Measurements from ENCODE around the gene FNDC4.

The FNDC4 gene

DNA sequence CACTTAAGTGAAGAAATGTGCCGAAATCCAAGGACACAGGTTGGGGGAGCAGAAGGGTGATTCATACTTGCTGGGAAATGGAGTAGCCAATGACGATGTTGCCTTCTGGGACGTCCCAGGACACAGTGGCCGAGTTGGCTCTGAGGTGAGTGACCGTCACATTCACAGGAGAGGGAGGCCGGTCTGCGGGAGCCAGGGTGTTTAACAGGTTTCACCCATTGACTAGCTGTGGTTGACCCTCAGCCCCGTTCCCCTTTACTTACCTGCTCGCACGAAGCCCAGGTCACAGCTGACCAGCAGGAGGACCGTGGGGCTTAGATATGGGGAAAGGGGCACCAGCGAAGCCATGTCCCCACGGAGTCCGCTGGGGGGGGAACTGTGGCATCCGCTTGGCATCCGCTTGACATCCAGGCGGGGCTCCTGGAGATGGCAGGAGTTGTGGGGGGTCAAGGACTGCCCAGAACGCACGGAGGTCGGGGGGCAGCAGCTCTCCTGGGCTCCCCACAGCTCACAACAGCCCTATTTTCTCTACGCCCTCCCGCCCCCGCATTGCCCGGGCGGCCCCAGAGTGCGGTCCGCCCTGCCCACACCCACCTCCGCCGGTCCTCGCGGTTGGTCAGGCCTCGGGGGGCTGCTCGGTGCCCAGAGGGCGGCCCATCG is 586 bp downstream of the FNDC4 start:
- Histone ChIP-seq H3K9me3 (ENCODE audit: control insufficient read depth, insufficient read depth, low read depth, low read length) (no peaks in the 10 kb centered on the region), H3K4me3 (ENCODE audit: low read depth, low read length) (peak overlapping the region; percentile 93), H3K36me3 (ENCODE audit: control insufficient read depth, insufficient read depth, low read length) (peaks cover 2% of the 10 kb centered on the region; the same call in 1 of the 2 replicates), H3K4me1 (ENCODE audit: control insufficient read depth, insufficient read depth, low read length) (peaks cover 8% of the 10 kb centered on the region), H3K27me3 (ENCODE audit: control insufficient read depth, insufficient read depth, low read length) (peaks cover 56% of the 10 kb centered on the region), H3K27ac (ENCODE audit: low read depth, low read length) (no peak overlapping the region), H3K9ac (ENCODE audit: low read length) (peak overlapping the region; percentile 55)

GRCh38 chr2:27493948-27494283 is 1.1 kb downstream of the FNDC4 start:
- Histone ChIP-seq H3K27ac (ENCODE audit: low read depth, low read length) (no peak overlapping the region), H3K36me3 (ENCODE audit: control insufficient read depth, insufficient read depth, low read length) (peaks cover 2% of the 10 kb centered on the region; the same call in 1 of the 2 replicates), H3K4me1 (ENCODE audit: control insufficient read depth, insufficient read depth, low read length) (peaks cover 8% of the 10 kb centered on the region), H3K9me3 (ENCODE audit: control insufficient read depth, insufficient read depth, low read depth, low read length) (no peaks in the 10 kb centered on the region), H3K9ac (ENCODE audit: low read length) (no peak overlapping the region), H3K4me3 (ENCODE audit: low read depth, low read length) (peak overlapping the region; percentile 93), H3K27me3 (ENCODE audit: control insufficient read depth, insufficient read depth, low read length) (peaks cover 53% of the 10 kb centered on the region)

GRCh38 chr2:27492557-27492956 is 2.4 kb downstream of the FNDC4 start:
- Histone ChIP-seq H3K4me3 (ENCODE audit: low read depth, low read length) (no peak overlapping the region), H3K36me3 (ENCODE audit: control insufficient read depth, insufficient read depth, low read length) (peaks cover 2% of the 10 kb centered on the region; the same call in 1 of the 2 replicates), H3K9ac (ENCODE audit: low read length) (no peak overlapping the region), H3K27ac (ENCODE audit: low read depth, low read length) (no peak overlapping the region), H3K27me3 (ENCODE audit: control insufficient read depth, insufficient read depth, low read length) (peaks cover 40% of the 10 kb centered on the region), H3K4me1 (ENCODE audit: control insufficient read depth, insufficient read depth, low read length) (peaks cover 8% of the 10 kb centered on the region), H3K9me3 (ENCODE audit: control insufficient read depth, insufficient read depth, low read depth, low read length) (no peaks in the 10 kb centered on the region)

GRCh38 chr2:27489498-27490397 is 5.3 kb downstream of the FNDC4 start, which contains the start of gene IFT172:
Gene IFT172, minus strand, starts transcription at chr2:27489743. Its CDS starts 90 bp downstream, at chr2:27489653.
- Histone ChIP-seq H3K27ac (ENCODE audit: low read depth, low read length) (no peak within 1 kb of the TSS), H3K36me3 (ENCODE audit: control insufficient read depth, insufficient read depth, low read length) (peaks cover 4% of the 10 kb centered on the region; the same call in 1 of the 2 replicates), H3K9ac (ENCODE audit: low read length) (peak within 1 kb of the TSS; percentile 53), H3K4me1 (ENCODE audit: control insufficient read depth, insufficient read depth, low read length) (peaks cover 8% of the 10 kb centered on the region), H3K4me3 (ENCODE audit: low read depth, low read length) (peak within 1 kb of the TSS; percentile 83), H3K9me3 (ENCODE audit: control insufficient read depth, insufficient read depth, low read depth, low read length) (no peaks in the 10 kb centered on the region), H3K27me3 (ENCODE audit: control insufficient read depth, insufficient read depth, low read length) (peaks cover 15% of the 10 kb centered on the region)

DNA sequence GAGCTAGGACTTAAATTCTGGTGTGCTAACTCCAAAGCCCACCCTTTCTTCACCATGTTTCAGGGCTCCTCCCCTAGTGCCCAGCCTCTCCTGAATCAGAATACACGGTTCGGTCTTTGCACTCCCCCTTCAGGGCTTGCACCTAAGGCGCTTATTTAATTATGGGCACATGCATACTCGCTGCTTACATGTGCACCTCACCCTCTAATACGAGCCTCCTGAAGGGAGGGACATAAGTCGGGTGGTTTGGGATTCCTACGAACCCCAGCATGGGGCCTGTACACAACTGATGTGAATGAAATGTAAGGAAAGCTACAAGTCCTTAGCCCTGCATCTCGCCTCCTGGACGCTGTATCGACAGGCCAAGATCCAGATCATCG is 5.9 kb downstream of the FNDC4 start:
- Histone ChIP-seq H3K4me1 (ENCODE audit: control insufficient read depth, insufficient read depth, low read length) (peaks cover 3% of the 10 kb centered on the region), H3K27ac (ENCODE audit: low read depth, low read length) (no peak overlapping the region), H3K36me3 (ENCODE audit: control insufficient read depth, insufficient read depth, low read length) (peaks cover 6% of the 10 kb centered on the region; the same call in 1 of the 2 replicates), H3K27me3 (ENCODE audit: control insufficient read depth, insufficient read depth, low read length) (peaks cover 9% of the 10 kb centered on the region), H3K9ac (ENCODE audit: low read length) (peak overlapping the region; percentile 53), H3K4me3 (ENCODE audit: low read depth, low read length) (peak overlapping the region; percentile 83), H3K9me3 (ENCODE audit: control insufficient read depth, insufficient read depth, low read depth, low read length) (no peaks in the 10 kb centered on the region)

DNA sequence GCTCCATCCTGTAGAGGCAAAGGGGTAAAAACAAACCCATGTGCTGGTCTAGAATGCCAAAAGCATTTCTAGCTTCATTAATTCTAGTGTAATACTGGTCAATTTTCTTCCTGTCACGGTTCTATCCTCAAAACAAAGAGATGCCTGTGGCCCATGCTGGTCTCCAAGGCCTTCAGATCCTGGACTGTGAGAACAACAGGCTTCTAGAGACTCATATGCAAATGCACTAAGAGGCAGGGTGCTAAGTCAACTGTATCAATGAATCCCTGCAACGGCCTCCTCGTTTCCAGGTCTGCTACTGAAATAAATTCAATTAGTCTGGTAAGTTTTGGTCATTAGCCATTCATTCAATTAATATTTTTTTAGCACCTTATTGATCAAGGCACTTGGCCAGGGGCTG is 9.5 kb downstream of the FNDC4 start:
- Histone ChIP-seq H3K9ac (ENCODE audit: low read length) (no peak overlapping the region), H3K27ac (ENCODE audit: low read depth, low read length) (no peak overlapping the region), H3K4me1 (ENCODE audit: control insufficient read depth, insufficient read depth, low read length) (no peaks in the 10 kb centered on the region), H3K36me3 (ENCODE audit: control insufficient read depth, insufficient read depth, low read length) (peaks cover 8% of the 10 kb centered on the region), H3K9me3 (ENCODE audit: control insufficient read depth, insufficient read depth, low read depth, low read length) (no peaks in the 10 kb centered on the region), H3K4me3 (ENCODE audit: low read depth, low read length) (no peak overlapping the region), H3K27me3 (ENCODE audit: control insufficient read depth, insufficient read depth, low read length) (no peaks in the 10 kb centered on the region)

- H3K27ac ChIP-seq (ENCODE audit: low read depth, low read length), result no peak overlapping the region
- H3K27me3 ChIP-seq (ENCODE audit: control insufficient read depth, insufficient read depth, low read length), result no peaks in the 10 kb centered on the region
- H3K9me3 ChIP-seq (ENCODE audit: control insufficient read depth, insufficient read depth, low read depth, low read length), result no peaks in the 10 kb centered on the region
- no peaks in the 10 kb centered on the region for H3K4me1 ChIP-seq (ENCODE audit: control insufficient read depth, insufficient read depth, low read length)
- no peak overlapping the region for H3K9ac ChIP-seq (ENCODE audit: low read length)
- H3K4me3 ChIP-seq (ENCODE audit: low read depth, low read length), result no peak overlapping the region
- peaks cover 18% of the 10 kb centered on the region for H3K36me3 ChIP-seq (ENCODE audit: control insufficient read depth, insufficient read depth, low read length)
Measured at GRCh38 chr2:27471961-27472360, 23.0 kb downstream of the FNDC4 start.

- H3K36me3 ChIP-seq (ENCODE audit: control insufficient read depth, insufficient read depth, low read length), result no peaks in the 10 kb centered on the region
- H3K9me3 ChIP-seq (ENCODE audit: control insufficient read depth, insufficient read depth, low read depth, low read length), result no peaks in the 10 kb centered on the region
- H3K4me3 ChIP-seq (ENCODE audit: low read depth, low read length), result no peak overlapping the region
- H3K27me3 ChIP-seq (ENCODE audit: control insufficient read depth, insufficient read depth, low read length), result no peaks in the 10 kb centered on the region
- no peak overlapping the region for H3K27ac ChIP-seq (ENCODE audit: low read depth, low read length)
- peaks cover 11% of the 10 kb centered on the region for H3K4me1 ChIP-seq (ENCODE audit: control insufficient read depth, insufficient read depth, low read length)
- H3K9ac ChIP-seq (ENCODE audit: low read length), result no peak overlapping the region
Measured at GRCh38 chr2:27464443-27464842, 30.6 kb downstream of the FNDC4 start.

GRCh38 chr2:27461118-27461517 is 33.9 kb downstream of the FNDC4 start:
- peak overlapping the region; percentile 45 for H3K9ac ChIP-seq (ENCODE audit: low read length)
- H3K36me3 ChIP-seq (ENCODE audit: control insufficient read depth, insufficient read depth, low read length), result peaks cover 25% of the 10 kb centered on the region
- no peaks in the 10 kb centered on the region for H3K27me3 ChIP-seq (ENCODE audit: control insufficient read depth, insufficient read depth, low read length)
- H3K4me3 ChIP-seq (ENCODE audit: low read depth, low read length), result no peak overlapping the region
- H3K9me3 ChIP-seq (ENCODE audit: control insufficient read depth, insufficient read depth, low read depth, low read length), result no peaks in the 10 kb centered on the region
- H3K4me1 ChIP-seq (ENCODE audit: control insufficient read depth, insufficient read depth, low read length), result peaks cover 11% of the 10 kb centered on the region
- H3K27ac ChIP-seq (ENCODE audit: low read depth, low read length), result peak overlapping the region; percentile 15; the same call in 1 of the 2 replicates

- no peak overlapping the region for H3K9ac ChIP-seq (ENCODE audit: low read length)
- no peaks in the 10 kb centered on the region for H3K9me3 ChIP-seq (ENCODE audit: control insufficient read depth, insufficient read depth, low read depth, low read length)
- H3K4me3 ChIP-seq (ENCODE audit: low read depth, low read length), result no peak overlapping the region
- peaks cover 52% of the 10 kb centered on the region for H3K36me3 ChIP-seq (ENCODE audit: control insufficient read depth, insufficient read depth, low read length)
- H3K27ac ChIP-seq (ENCODE audit: low read depth, low read length), result no peak overlapping the region
- no peaks in the 10 kb centered on the region; the same call in 1 of the 2 replicates for H3K4me1 ChIP-seq (ENCODE audit: control insufficient read depth, insufficient read depth, low read length)
- no peaks in the 10 kb centered on the region for H3K27me3 ChIP-seq (ENCODE audit: control insufficient read depth, insufficient read depth, low read length)
Measured at GRCh38 chr2:27453968-27454367, 41.0 kb downstream of the FNDC4 start.

- no peak overlapping the region for H3K9ac ChIP-seq (ENCODE audit: low read length)
- H3K9me3 ChIP-seq (ENCODE audit: control insufficient read depth, insufficient read depth, low read depth, low read length), result no peaks in the 10 kb centered on the region
- peaks cover 44% of the 10 kb centered on the region for H3K36me3 ChIP-seq (ENCODE audit: control insufficient read depth, insufficient read depth, low read length)
- no peak overlapping the region for H3K27ac ChIP-seq (ENCODE audit: low read depth, low read length)
- no peaks in the 10 kb centered on the region for H3K27me3 ChIP-seq (ENCODE audit: control insufficient read depth, insufficient read depth, low read length)
- H3K4me1 ChIP-seq (ENCODE audit: control insufficient read depth, insufficient read depth, low read length), result no peaks in the 10 kb centered on the region; the same call in 1 of the 2 replicates
- no peak overlapping the region for H3K4me3 ChIP-seq (ENCODE audit: low read depth, low read length)
Measured at GRCh38 chr2:27451095-27451494, 43.9 kb downstream of the FNDC4 start.

All from HUES6 (cell line).